ENCODE results near the gene ARL5A.
"Not testable (repeated sequence)": the region's sequence is repeated elsewhere in the genome, so short reads cannot be mapped to it uniquely, and the experiment has no call there.

GRCh38 chr2:151794422-151794821, 33.8 kb downstream of the ARL5A start:
- TF ChIP-seq CTCF (conservative IDR thresholded peaks at IDR 0.05; ENCODE audit: low read length); EZH2phosphoT487 (IDR thresholded peaks at IDR 0.05; ENCODE audit: borderline replicate concordance, low read depth, low read length): not testable (repeated sequence)
